GM12878 (cell line): ENCODE results near the gene DCAF6. TPM values are rescaled to one million over a fixed set of nuclear protein-coding genes. Genes with fewer than 3 reads are reported as not detected.

ENCODE experiments used
- ATAC-seq: fragments of 200-7000 bp; cut with Tn5 transposase; 3 replicates; pipeline ENCODE4 v1.9.1; 2020; ENCODE audit warnings: mild to moderate bottlenecking, moderate library complexity
- BruUV-seq: library from RNA; stranded (reverse); fragments of 400-500 nt; replicated peaks from 2 replicates; lab custom pipeline; 2021; lab: Mats Ljungman, UMichigan
- CTCF ChIA-PET: fragments of 300-600 bp; sonication (Branson Sonifier 250); formaldehyde crosslinking; extraction: SDS; loops from one replicate; lab custom pipeline; 2021; ENCODE audit warnings: inconsistent platforms; lab: Yijun Ruan, JAX
- POLR2A ChIA-PET: fragments of 350-600 bp; formaldehyde crosslinking; extraction: SDS; loops from one replicate; lab custom pipeline; 2021; ENCODE audit warnings: inconsistent platforms; lab: Charles Lee
- RAD21 ChIA-PET: fragments of 300-600 bp; sonication (Branson Sonifier 250); formaldehyde crosslinking; loops from one replicate; lab custom pipeline; 2023; ENCODE audit warnings: antibody characterized with exemption; ENCODE audit not compliant: unreplicated experiment; lab: Charles Lee
- SMC1A ChIA-PET: fragments of 300-600 bp; sonication (Branson Sonifier 250); formaldehyde crosslinking; loops from one replicate; lab custom pipeline; 2023; ENCODE audit not compliant: unreplicated experiment, uncharacterized antibody; lab: Charles Lee
- DNase-seq: peaks from one replicate; pipeline ENCODE4 v3.0.0-alpha.2; 2011; ENCODE audit warnings: low read depth, low spot score
- FAIRE-seq: peaks from 3 replicates; lab custom pipeline; 2011; peaks lifted over from hg19 to GRCh38; lab: Jason Lieb, UNC
- H2AFZ ChIP-seq: 2 replicates; pipeline ENCODE4 v1.6.0; 2011; ENCODE audit warnings: low read depth, low read length, control low read depth; ENCODE audit not compliant: control insufficient read depth
- H3K27ac ChIP-seq: 2 replicates; pipeline ENCODE4 v1.5.1; 2011; ENCODE audit warnings: control low read depth; ENCODE audit not compliant: control insufficient read depth, insufficient read depth
- H3K27me3 ChIP-seq, 2 experiments: replicated peaks in 1 of 2; 2 replicates each; pipeline versions ENCODE4 v1.6.0 to v1.6.1; 2011; ENCODE audit warnings: low read length in 1 of 2; ENCODE audit not compliant: control insufficient read depth in 2 of 2, insufficient read depth in 2 of 2
- H3K36me3 ChIP-seq, 2 experiments: 2 replicates each; pipeline ENCODE4 v1.5.1; 2011; ENCODE audit warnings: low read length in 1 of 2; ENCODE audit not compliant: control insufficient read depth in 2 of 2, insufficient read depth in 2 of 2
- H3K4me1 ChIP-seq: 2 replicates; pipeline ENCODE4 v1.6.1; 2011; ENCODE audit warnings: mild to moderate bottlenecking, low read length, moderate library complexity, mixed read lengths; ENCODE audit not compliant: control insufficient read depth, insufficient read depth
- H3K4me2 ChIP-seq: 2 replicates; pipeline ENCODE4 v1.6.0; 2011; ENCODE audit warnings: control low read depth; ENCODE audit not compliant: control insufficient read depth, insufficient read depth
- H3K4me3 ChIP-seq: fragments of 200-600 bp; sonication (generic); 2 replicates; pipeline ENCODE4 v1.5.1; 2016
- H3K79me2 ChIP-seq: 2 replicates; pipeline ENCODE4 v1.6.0; 2011; ENCODE audit warnings: low read length; ENCODE audit not compliant: control insufficient read depth, insufficient read depth
- H3K9ac ChIP-seq: 2 replicates; pipeline ENCODE4 v1.8.0; 2011; ENCODE audit warnings: low read length, control low read depth, mixed read lengths; ENCODE audit not compliant: control insufficient read depth, insufficient read depth
- H3K9me3 ChIP-seq: replicated peaks from 3 replicates; pipeline ENCODE4 v1.5.1; 2011; ENCODE audit warnings: mild to moderate bottlenecking, low read length; ENCODE audit not compliant: control insufficient read depth, insufficient read depth
- H4K20me1 ChIP-seq: 2 replicates; pipeline ENCODE4 v1.6.0; 2011; ENCODE audit not compliant: control insufficient read depth, insufficient read depth
- ASH2L ChIP-seq: fragments of 300-600, 200-600 bp; sonication (generic); IDR thresholded peaks from 2 replicates; pipeline ENCODE4 v1.6.1; 2017; ENCODE audit warnings: low read depth, mild to moderate bottlenecking, borderline replicate concordance
- ATF3 ChIP-seq: IDR thresholded peaks from 2 replicates; pipeline ENCODE4 v1.6.1; 2011; ENCODE audit warnings: low read depth, mild to moderate bottlenecking, low read length, moderate library complexity, borderline replicate concordance; ENCODE audit errors: extremely low read depth
- EGR1 ChIP-seq, 2 experiments: IDR thresholded peaks; 1 replicate in 1 of 2; 2 replicates in 1 of 2; pipeline ENCODE4 v1.6.1; 2011 to 2012; ENCODE audit warnings: low read depth in 2 of 2, low read length in 2 of 2, borderline replicate concordance in 1 of 2, mild to moderate bottlenecking in 1 of 2, moderate library complexity in 1 of 2
- EP300 ChIP-seq, 2 experiments: fragments of 150-350 bp in 1 of 2; IDR thresholded peaks; 2 replicates each; pipeline ENCODE4 v1.6.1; 2011 to 2012; ENCODE audit warnings: low read depth in 2 of 2, low read length in 2 of 2, borderline replicate concordance in 1 of 2, improper control_type of control experiment in 1 of 2, inconsistent platforms in 1 of 2; ENCODE audit not compliant: control insufficient read depth in 1 of 2
- KAT2A ChIP-seq: conservative IDR thresholded peaks from 2 replicates; pipeline ENCODE4 v1.6.1; 2011; ENCODE audit warnings: low read depth, low read length; ENCODE audit not compliant: control insufficient read depth
- KDM1A ChIP-seq: fragments of 200-600 bp; sonication (generic); IDR thresholded peaks from 2 replicates; pipeline ENCODE4 v1.6.1; 2016; ENCODE audit warnings: borderline replicate concordance
- NFYA ChIP-seq: IDR thresholded peaks from 2 replicates; pipeline ENCODE4 v1.6.1; 2011; ENCODE audit warnings: low read depth, mild to moderate bottlenecking, low read length, improper control_type of control experiment, borderline replicate concordance
- NKRF ChIP-seq: fragments of 450-650 bp; conservative IDR thresholded peaks from 2 replicates; pipeline ENCODE4 v1.6.1; 2017; ENCODE audit warnings: mild to moderate bottlenecking, moderate library complexity
- POLR2A ChIP-seq: IDR thresholded peaks from 2 replicates; pipeline ENCODE4 v1.6.1; 2011; ENCODE audit warnings: low read depth, mild to moderate bottlenecking, low read length
- TBL1XR1 ChIP-seq: IDR thresholded peaks from 2 replicates; pipeline ENCODE4 v1.6.1; 2012; ENCODE audit warnings: low read depth, low read length, improper control_type of control experiment
- ZNF592 ChIP-seq: fragments of 450-650 bp; IDR thresholded peaks from 2 replicates; pipeline ENCODE4 v1.6.1; 2017; ENCODE audit warnings: mild to moderate bottlenecking, moderate library complexity
- WGBS: methylation state at CpG from one replicate; pipeline ENCODE4 v1.1.6; 2016; ENCODE audit warnings: low lambda C conversion rate; ENCODE audit not compliant: insufficient replicate concordance, insufficient coverage; ENCODE audit errors: missing lambda C conversion rate; 5-methylcytosine and 5-hydroxymethylcytosine counted together
- in situ Hi-C: fragments of 300-500 bp; cut with MboI; formaldehyde crosslinking; loops from 9 replicates; pipeline ENCODE4 v1.14.3; 2018; ENCODE audit warnings: mixed read lengths
- intact Hi-C: fragments of 100-400 bp; cut with micrococcal nuclease; formaldehyde crosslinking; loops from one replicate; pipeline ENCODE4 v1.14.2; 2022; ENCODE audit not compliant: unreplicated experiment
- polyA plus RNA-seq, 11 experiments: library from polyadenylated mRNA; depleted of rRNA in 4 of 11; unstranded in 6 of 11; stranded (reverse) in 5 of 11; fragments of >200 nt; fragmentation: Nextera tagmentation in 4 of 11; fragmentation: Illumina TruSeq in 1 of 11; extraction: Ambion mirVana in 4 of 11; extraction: Trizol in 1 of 11; gene quantifications; 1 replicate in 1 of 11; 2 replicates in 10 of 11; pipeline versions ENCODE4 v1.2.1 to v1.2.3, GENCODE V29; 2011 to 2016; ENCODE audit warnings: inconsistent platforms in 2 of 11, missing spikeins in 2 of 11, low read depth in 1 of 11
- total RNA-seq, 4 experiments: library from RNA; depleted of rRNA in 3 of 4; stranded (reverse); fragments of >200 nt in 3 of 4; fragmentation: Illumina TruSeq in 1 of 4; extraction: Trizol in 1 of 4; gene quantifications; 2 replicates each; pipeline versions ENCODE4 v1.2.1 to v1.2.3, GENCODE V29; 2013 to 2021

The DCAF6 gene
- total and polyA plus RNA-seq, 10 of the 15 experiments (the other 5 are each of a cell fraction or from before 2014, with no cell fraction given): 11.4 to 62.7 (median 33.0) TPM

GRCh38 chr1:167890400-167890799 is 46.1 kb upstream of the DCAF6 start:
- intact Hi-C loops: no loop called here
- Histone ChIP-seq H3K27ac (no peak overlapping the region), H3K4me1 (no peaks in the 10 kb centered on the region), H3K9ac (no peak overlapping the region), H3K9me3 (no peaks in the 10 kb centered on the region), H3K4me2 (no peak overlapping the region), H3K79me2 (no peaks in the 10 kb centered on the region), H3K27me3 (no peaks in the 10 kb centered on the region), H2AFZ (no peak overlapping the region), H4K20me1 (no peaks in the 10 kb centered on the region), H3K36me3 (no peaks in the 10 kb centered on the region), H3K4me3 (no peak overlapping the region)
- in situ Hi-C loops: no loop called here
- TF ChIP-seq NKRF (no peak), KAT2A (no peak), KDM1A (no peak), ASH2L (no peak)
- ChIA-PET SMC1A (no interaction called here), CTCF (no interaction called here), POLR2A (no interaction called here), RAD21 (no interaction called here)
- no peak for ATAC-seq
- DNase-seq: no peak
- no TSS peak for BruUV-seq
- FAIRE-seq: no peak

GRCh38 chr1:167893798-167894197 is 42.7 kb upstream of the DCAF6 start:
- ATAC-seq (no peak), FAIRE-seq (no peak), DNase-seq (no peak)
- in situ Hi-C loops: no loop called here
- SMC1A ChIA-PET: interaction anchor here (0.7 to 2.1 kb wide), 4 partner anchors 11 to 189 kb away, joined by 3 to 6 read pairs (median 4); no protein-coding TSS in a partner anchor
- WGBS: 24% methylated on average over 2 of the region's 2 CpGs
- Histone ChIP-seq H3K9ac (no peak overlapping the region), H3K27me3 (no peaks in the 10 kb centered on the region), H3K9me3 (no peaks in the 10 kb centered on the region), H2AFZ (no peak overlapping the region), H3K36me3 (no peaks in the 10 kb centered on the region), H3K27ac (no peak overlapping the region), H4K20me1 (no peaks in the 10 kb centered on the region), H3K4me2 (no peak overlapping the region), H3K79me2 (no peaks in the 10 kb centered on the region), H3K4me1 (peaks cover 2% of the 10 kb centered on the region; the same call in 1 of the 2 replicates), H3K4me3 (no peak overlapping the region)
- intact Hi-C loops: no loop called here
- CTCF ChIA-PET: interaction anchor here (0.6 to 2.6 kb wide), 4 partner anchors 9 to 188 kb away, joined by 3 to 15 read pairs (median 3); no protein-coding TSS in a partner anchor
- no TSS peak for BruUV-seq
- RAD21 ChIA-PET: no interaction called here
- POLR2A ChIA-PET: interaction anchor here (0.6 kb wide), 1 partner anchor 45 kb away, joined by 6 read pairs; no protein-coding TSS in a partner anchor
- TF ChIP-seq EP300 (IDR thresholded peaks at IDR 0.05; ENCODE audit: borderline replicate concordance in 1 of 2, control insufficient read depth in 1 of 2, low read depth in 2 of 2, low read length in 2 of 2): no peak
- TF ChIP-seq ZNF592: no peak
- TF ChIP-seq EGR1 (IDR thresholded peaks at IDR 0.05; ENCODE audit: borderline replicate concordance in 1 of 2, low read depth in 2 of 2, low read length in 2 of 2): no peak
- no peak for TF ChIP-seq POLR2A
- TF ChIP-seq NFYA: no peak
- no peak for TF ChIP-seq TBL1XR1
- no peak for TF ChIP-seq ATF3
